K562 (cell line): Measurements from ENCODE around the gene ZNF326. TPM values are rescaled to one million over a fixed set of nuclear protein-coding genes. Genes with fewer than 3 reads are reported as not detected.

ENCODE experiments used
- ATAC-seq: fragments of 200-7000 bp; cut with Tn5 transposase; 3 replicates; pipeline ENCODE4 v1.9.1; 2020; ENCODE audit warnings: moderate library complexity
- BruUV-seq: library from RNA; stranded (reverse); fragments of 400-500 nt; replicated peaks from 2 replicates; lab custom pipeline; 2021; lab: Mats Ljungman, UMichigan
- CTCF ChIA-PET: fragments of 300-600 bp; formaldehyde crosslinking; extraction: SDS; loops from one replicate; lab custom pipeline; 2021; ENCODE audit warnings: low intra/inter-chr PET ratio; lab: Yijun Ruan, JAX
- POLR2A ChIA-PET: fragments of 300-600, 350-650 bp; sonication (Branson Sonifier 250); formaldehyde crosslinking; extraction: SDS; loops from one replicate; lab custom pipeline; 2021; ENCODE audit warnings: antibody characterized with exemption, inconsistent platforms; lab: Yijun Ruan, JAX
- DNase-seq, 4 experiments: peaks; one replicate each; pipeline versions ENCODE4 v3.0.0 to v3.0.0-alpha.2; 2011 to 2018; ENCODE audit warnings: low spot score in 3 of 4, mixed read lengths in 3 of 4; ENCODE audit errors: extremely low read depth in 1 of 4
- FAIRE-seq: peaks from 2 replicates; lab custom pipeline; 2011; peaks lifted over from hg19 to GRCh38; lab: Jason Lieb, UNC
- H2AFZ ChIP-seq: 2 replicates; pipeline ENCODE4 v1.6.0; 2011; ENCODE audit warnings: low read depth, low read length, control low read depth, inconsistent platforms
- H3K27ac ChIP-seq: fragments of 200-600 bp; 3 replicates; pipeline ENCODE4 v1.8.0; 2011; ENCODE audit warnings: low read depth, mild to moderate bottlenecking, control low read depth, inconsistent platforms, low read length, moderate library complexity, mixed read lengths; ENCODE audit errors: extremely low read depth
- H3K27me3 ChIP-seq, 2 experiments: fragments of 300-600 bp in 1 of 2; 2 replicates in 1 of 2; 3 replicates in 1 of 2; pipeline versions ENCODE4 v1.6.0 to v1.8.0; 2011; ENCODE audit warnings: inconsistent platforms in 2 of 2, low read length in 2 of 2, mild to moderate bottlenecking in 1 of 2, mixed read lengths in 1 of 2, moderate library complexity in 1 of 2; ENCODE audit not compliant: control insufficient read depth in 2 of 2, insufficient read depth in 2 of 2
- H3K36me3 ChIP-seq: fragments of 300-600 bp; 3 replicates; pipeline ENCODE4 v1.8.0; 2011; ENCODE audit warnings: mild to moderate bottlenecking, low read length, inconsistent platforms; ENCODE audit not compliant: control insufficient read depth, insufficient read depth
- H3K4me1 ChIP-seq, 2 experiments: fragments of 200-600 bp in 1 of 2; replicated peaks in 1 of 2; 2 replicates in 1 of 2; 3 replicates in 1 of 2; pipeline versions ENCODE4 v1.5.1 to v1.8.0; 2011; ENCODE audit warnings: inconsistent platforms in 2 of 2, low read length in 2 of 2, mild to moderate bottlenecking in 1 of 2, mixed read lengths in 1 of 2, moderate library complexity in 1 of 2; ENCODE audit not compliant: control insufficient read depth in 2 of 2, insufficient read depth in 2 of 2
- H3K4me2 ChIP-seq: 2 replicates; pipeline ENCODE4 v1.6.1; 2011; ENCODE audit warnings: low read length, control low read depth, inconsistent platforms, mixed read lengths; ENCODE audit not compliant: insufficient read depth
- H3K4me3 ChIP-seq: fragments of 200-600 bp; sonication (generic), shearing (Covaris generic); 2 replicates; pipeline ENCODE4 v1.5.1; 2016; ENCODE audit warnings: control low read depth, inconsistent platforms
- H3K79me2 ChIP-seq: fragments of 200-600 bp; 3 replicates; pipeline ENCODE4 v1.8.0; 2011; ENCODE audit warnings: low read length, inconsistent platforms; ENCODE audit not compliant: control insufficient read depth, insufficient read depth
- H3K9ac ChIP-seq, 2 experiments: 2 replicates each; pipeline versions ENCODE4 v1.6.0 to v1.6.1; 2011; ENCODE audit warnings: low read depth in 2 of 2, low read length in 2 of 2, control low read depth in 1 of 2, inconsistent platforms in 1 of 2, mild to moderate bottlenecking in 1 of 2, mixed read lengths in 1 of 2; ENCODE audit not compliant: insufficient read depth in 1 of 2
- H3K9me1 ChIP-seq: one replicate; pipeline ENCODE4 v1.6.0; 2011; ENCODE audit warnings: inconsistent platforms, mild to moderate bottlenecking, low read length, moderate library complexity; ENCODE audit not compliant: control insufficient read depth, insufficient read depth
- H3K9me3 ChIP-seq: replicated peaks from 2 replicates; pipeline ENCODE4 v1.5.1; 2011; ENCODE audit warnings: low read depth, low read length, inconsistent platforms; ENCODE audit not compliant: control insufficient read depth, insufficient read depth
- H4K20me1 ChIP-seq: replicated peaks from 2 replicates; pipeline ENCODE4 v1.6.1; 2011; ENCODE audit warnings: low read length, inconsistent platforms, mixed read lengths; ENCODE audit not compliant: control insufficient read depth, insufficient read depth
- AFF1 ChIP-seq, 2 experiments: fragments of 450-650 bp; IDR thresholded peaks; 2 replicates each; pipeline ENCODE4 v1.6.1; 2018; ENCODE audit warnings: mild to moderate bottlenecking in 2 of 2, low read depth in 1 of 2; ENCODE audit not compliant: partially characterized antibody in 2 of 2
- CBX3 ChIP-seq, 2 experiments: IDR thresholded peaks; 1 replicate in 1 of 2; 2 replicates in 1 of 2; pipeline ENCODE4 v1.6.1; 2012; ENCODE audit warnings: inconsistent platforms in 2 of 2, low read length in 2 of 2, borderline replicate concordance in 1 of 2, control low read depth in 1 of 2
- HOXB6 ChIP-seq: fragments of 250-450 bp; sonication (Bioruptor Pico); IDR thresholded peaks from 2 replicates; pipeline ENCODE4 v1.5.1; 2022; ENCODE audit warnings: mild to moderate bottlenecking, borderline replicate concordance
- SRSF1 ChIP-seq: fragments of 200-400 bp; formaldehyde crosslinking; IDR thresholded peaks from 2 replicates; pipeline ENCODE4 v1.6.1; 2017; ENCODE audit warnings: mild to moderate bottlenecking, low read depth, low read length, moderate library complexity
- ZFP30 ChIP-seq: fragments of 250-450 bp; sonication (Bioruptor Pico); IDR thresholded peaks from 2 replicates; pipeline ENCODE4 v1.8.0; 2022; ENCODE audit warnings: moderate library complexity, mild to moderate bottlenecking, inconsistent platforms, borderline replicate concordance
- ZHX1 ChIP-seq: fragments of 150-350 bp; conservative IDR thresholded peaks from 2 replicates; pipeline ENCODE4 v1.6.1; 2014; ENCODE audit warnings: low read length
- ZNF212 ChIP-seq: fragments of 450-650 bp; formaldehyde crosslinking; IDR thresholded peaks from 2 replicates; pipeline ENCODE4 v1.4.0; 2020; ENCODE audit warnings: mild to moderate bottlenecking
- ZNF239 ChIP-seq: fragments of 250-450 bp; sonication (Bioruptor Pico); IDR thresholded peaks from 2 replicates; pipeline ENCODE4 v1.4.0; 2020; ENCODE audit warnings: mild to moderate bottlenecking
- ZNF384 ChIP-seq: IDR thresholded peaks from 2 replicates; pipeline ENCODE4 v1.6.1; 2012; ENCODE audit warnings: low read depth, low read length, improper control_type of control experiment
- ZNF717 ChIP-seq: fragments of 250-450 bp; sonication (Bioruptor Pico); IDR thresholded peaks from 2 replicates; pipeline ENCODE4 v1.5.0; 2021
- WGBS: fragments of 100-300 bp; shearing (Covaris generic); methylation state at CpG from one replicate; pipeline ENCODE4 v1.1.6; 2016; ENCODE audit warnings: low coverage, mixed read lengths; ENCODE audit not compliant: insufficient coverage; ENCODE audit errors: missing lambda C conversion rate; 5-methylcytosine and 5-hydroxymethylcytosine counted together
- in situ Hi-C: fragments of 300-500 bp; cut with MboI; formaldehyde crosslinking; loops from 4 replicates; pipeline ENCODE4 v1.15.0; 2018; ENCODE audit warnings: inconsistent platforms, mixed read lengths
- intact Hi-C: fragments of 100-400 bp; cut with micrococcal nuclease; formaldehyde crosslinking; loops from 2 replicates; pipeline ENCODE4 v1.14.2; 2022
- polyA plus RNA-seq, 8 experiments: library from polyadenylated mRNA; depleted of rRNA in 4 of 8; stranded (reverse) in 5 of 8; unstranded in 3 of 8; fragments of >200 nt; fragmentation: Nextera tagmentation in 2 of 8; fragmentation: Illumina TruSeq in 1 of 8; extraction: Ambion mirVana in 2 of 8; extraction: Trizol in 1 of 8; gene quantifications; 2 replicates each; pipeline versions ENCODE4 v1.2.1 to v1.2.3, GENCODE V29; 2011 to 2014; ENCODE audit warnings: inconsistent platforms in 1 of 8, missing spikeins in 1 of 8
- total RNA-seq, 7 experiments: library from RNA; depleted of rRNA in 6 of 7; stranded (reverse); fragments of >200 nt in 6 of 7; fragmentation: Illumina TruSeq in 2 of 7; extraction: Trizol in 2 of 7; gene quantifications; 2 replicates each; pipeline versions ENCODE4 v1.2.1 to v1.2.3, GENCODE V29; 2011 to 2021; ENCODE audit warnings: low replicate concordance in 1 of 7

ZNF326 gene
- total and polyA plus RNA-seq, 9 of the 15 experiments (the other 6 are each of a cell fraction or from before 2014, with no cell fraction given) = 7.2 to 33.2 (median 20.1) TPM

- TF ChIP-seq AFF1 (IDR thresholded peaks at IDR 0.05; ENCODE audit: low read depth in 1 of 2, partially characterized antibody in 2 of 2) (no peak), HOXB6 (CRISPR knock-in tag) (no peak), SRSF1 (no peak)
- TF ChIP-seq, all 486 proteins: peak for 2
These were observed 44.2 kb upstream of the ZNF326 start (continued) for GRCh38 chr1:89950703-89951102.

- POLR2A ChIA-PET = no interaction called here
- 74% methylated on average over 5 of the region's 5 CpGs for WGBS
- no peak for FAIRE-seq
These were observed 42.9 kb upstream of the ZNF326 start for GRCh38 chr1:89951766-89952604.

More at GRCh38 chr1:89951766-89952604, 42.9 kb upstream of the ZNF326 start:
- in situ Hi-C loops = loop anchor here (5.0 kb wide), 1 partner anchor 145 kb away; no protein-coding TSS in a partner anchor
- Histone ChIP-seq H2AFZ (peak overlapping the region; percentile 46; the same call in 1 of the 2 replicates), H3K9me1 (no peaks in the 10 kb centered on the region), H3K9ac (no peak overlapping the region), H3K79me2 (no peaks in the 10 kb centered on the region), H4K20me1 (no peaks in the 10 kb centered on the region), H3K4me1 (peaks cover 6 to 49% of the 10 kb centered on the region in 2 experiments; a peak in 4 of 5 replicates), H3K36me3 (no peaks in the 10 kb centered on the region), H3K27ac (no peak overlapping the region), H3K4me3 (no peak overlapping the region), H3K9me3 (no peaks in the 10 kb centered on the region), H3K4me2 (no peak overlapping the region), H3K27me3 (no peaks in the 10 kb centered on the region)
- DNase-seq (no peak), ATAC-seq (no peak)
- intact Hi-C loops = loop anchor here (2.0 to 5.0 kb wide), 3 partner anchors 80 to 470 kb away; partner anchors contain the start of gene LRRC8B
- CTCF ChIA-PET = no interaction called here
- no TSS peak for BruUV-seq
- TF ChIP-seq ZFP30 (no peak), ZNF717 (no peak), ZNF239 (no peak), ZNF212 (CRISPR knock-in tag) (no peak), ZHX1 (no peak), CBX3 (IDR thresholded peaks at IDR 0.05; ENCODE audit: borderline replicate concordance in 1 of 2, low read length in 2 of 2) (no peak), ZNF384 (no peak)
